ENCODE measurements around the gene OCEL1. TPM values are rescaled to one million over a fixed set of nuclear protein-coding genes. Genes with fewer than 3 reads are reported as not detected.

OCEL1 gene
- total RNA-seq, 1 donor from 2014 or later = 3.2 TPM

- DNase-seq (ENCODE audit: low read depth) (no peak), FAIRE-seq (no peak)
- no peak for TF ChIP-seq CTCF (IDR thresholded peaks at IDR 0.05; ENCODE audit: insufficient read depth, low read length, severe bottlenecking)
- no peaks in the 10 kb centered on the region for H3K27me3 ChIP-seq (ENCODE audit: control insufficient read depth, insufficient read depth, low read length)
- no peak overlapping the region for H3K4me3 ChIP-seq (ENCODE audit: low read depth, low read length)
- H3K36me3 ChIP-seq (ENCODE audit: control insufficient read depth, insufficient read depth, low read length) = no peaks in the 10 kb centered on the region
Observed at GRCh38 chr19:17259934-17260333, 33.9 kb downstream of the OCEL1 start.

DNA sequence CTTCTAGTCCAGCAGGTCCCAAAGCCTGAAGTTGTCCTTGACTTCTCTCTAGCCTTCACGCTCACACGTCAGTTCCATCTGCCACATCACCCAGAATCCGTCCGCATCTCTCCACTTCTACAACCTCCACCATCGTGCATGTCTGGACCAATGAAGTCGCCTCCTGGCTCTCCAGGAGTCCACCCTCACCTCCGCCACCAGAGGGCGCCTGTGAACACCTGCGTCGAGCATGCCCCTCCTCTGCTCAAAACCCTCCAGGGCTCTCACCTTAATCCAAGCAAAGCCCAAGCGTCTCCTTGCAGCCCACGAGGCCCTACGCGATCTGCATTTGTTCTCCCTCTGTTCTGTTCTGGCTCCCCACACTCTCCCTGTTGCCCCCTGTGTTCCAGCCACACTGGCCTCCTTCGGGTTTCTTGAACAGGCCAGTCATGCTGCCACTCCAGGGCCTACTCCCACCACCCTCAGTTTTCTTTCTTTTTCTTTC, 34.9 kb downstream of the OCEL1 start:
- TF ChIP-seq CTCF (IDR thresholded peaks at IDR 0.05; ENCODE audit: insufficient read depth, low read length, severe bottlenecking) = peak; percentile 99
- Histone ChIP-seq H3K36me3 (ENCODE audit: control insufficient read depth, insufficient read depth, low read length) (no peaks in the 10 kb centered on the region), H3K4me3 (ENCODE audit: low read depth, low read length) (no peak overlapping the region), H3K27me3 (ENCODE audit: control insufficient read depth, insufficient read depth, low read length) (no peaks in the 10 kb centered on the region)
- FAIRE-seq = no peak
- peak; percentile 67 for DNase-seq (ENCODE audit: low read depth)

- TF ChIP-seq CTCF (IDR thresholded peaks at IDR 0.05; ENCODE audit: insufficient read depth, low read length, severe bottlenecking) = no peak
- DNase-seq (ENCODE audit: low read depth) = no peak
- Histone ChIP-seq H3K4me3 (ENCODE audit: low read depth, low read length) (no peak overlapping the region), H3K27me3 (ENCODE audit: control insufficient read depth, insufficient read depth, low read length) (no peaks in the 10 kb centered on the region), H3K36me3 (ENCODE audit: control insufficient read depth, insufficient read depth, low read length) (no peaks in the 10 kb centered on the region)
- no peak for FAIRE-seq
Observed at GRCh38 chr19:17262557-17262956, 36.5 kb downstream of the OCEL1 start.

DNA sequence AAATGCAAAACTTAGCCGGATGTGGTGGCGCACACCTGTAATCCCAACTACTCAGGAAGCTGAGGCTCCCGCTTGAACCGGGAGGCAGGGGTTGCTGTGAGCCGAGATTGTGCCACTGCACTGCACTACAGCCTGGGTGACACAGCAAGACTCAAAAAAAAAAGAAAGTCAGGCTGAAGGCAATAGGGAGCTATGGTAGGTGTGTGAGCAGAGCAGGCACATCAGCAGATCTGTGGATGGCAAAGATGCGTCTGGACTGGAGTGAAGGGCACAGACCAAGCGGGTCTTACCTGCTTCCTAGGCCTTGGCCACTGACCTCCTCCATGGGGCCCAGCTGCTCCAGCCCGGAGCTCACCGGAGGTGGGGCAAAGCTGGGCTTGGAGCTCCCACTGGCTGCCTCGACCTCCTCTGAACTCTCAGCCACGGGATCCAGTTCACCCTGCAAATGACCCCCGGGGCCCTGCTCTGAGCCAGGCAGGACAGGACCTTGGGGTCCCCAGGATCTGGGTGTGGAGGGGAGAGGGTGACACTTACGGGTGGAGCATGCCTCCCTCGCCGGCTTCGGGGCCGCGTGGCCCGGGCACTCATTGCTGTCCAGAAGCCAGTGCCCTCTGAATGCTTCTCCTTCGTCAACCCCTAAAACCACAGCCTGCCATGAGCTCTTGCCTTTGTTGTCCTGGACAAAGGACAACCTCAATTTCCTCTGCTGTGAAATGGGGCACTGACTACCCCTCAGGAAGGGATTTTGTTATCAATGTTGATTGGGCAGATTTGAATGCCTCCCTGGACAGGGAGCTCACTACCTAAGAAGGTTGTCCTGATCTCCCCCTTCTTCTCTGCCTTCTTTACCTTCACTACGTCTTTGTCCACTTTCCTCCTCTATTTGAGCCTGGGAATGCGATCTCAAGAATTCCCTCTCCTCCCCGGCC, 38.0 kb downstream of the OCEL1 start:
- DNase-seq (ENCODE audit: low read depth) = no peak
- FAIRE-seq = no peak
- no peak overlapping the region for H3K4me3 ChIP-seq (ENCODE audit: low read depth, low read length)
- peaks cover 1% of the 10 kb centered on the region for H3K36me3 ChIP-seq (ENCODE audit: control insufficient read depth, insufficient read depth, low read length)
- no peak for TF ChIP-seq CTCF (IDR thresholded peaks at IDR 0.05; ENCODE audit: insufficient read depth, low read length, severe bottlenecking)
- H3K27me3 ChIP-seq (ENCODE audit: control insufficient read depth, insufficient read depth, low read length) = no peaks in the 10 kb centered on the region

DNA sequence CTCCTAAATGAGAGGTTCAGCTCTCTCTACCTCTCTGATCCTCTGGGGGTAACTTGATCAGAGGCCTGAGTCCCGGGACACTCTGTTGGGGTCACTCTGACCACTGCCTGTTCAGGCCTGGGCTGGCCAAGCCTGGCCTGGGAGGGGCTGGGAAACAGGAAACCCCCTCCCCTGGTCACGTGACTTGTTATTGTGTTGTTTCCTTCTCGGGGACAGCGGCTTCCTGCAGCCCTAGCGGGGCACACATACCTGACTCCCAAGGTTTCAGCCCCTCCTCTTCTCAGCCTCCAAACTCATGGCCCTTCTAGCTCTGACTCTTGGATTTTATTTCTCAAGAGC, 38.6 kb downstream of the OCEL1 start, which contains the start of gene USHBP1:
Gene USHBP1 (minus strand): TSS at position 105 of the 339 bp plus-strand sequence. CDS start 446 bp downstream, outside the sequence.
- no peak within 1 kb of the TSS for H3K4me3 ChIP-seq (ENCODE audit: low read depth, low read length)
- H3K36me3 ChIP-seq (ENCODE audit: control insufficient read depth, insufficient read depth, low read length) = peaks cover 3% of the 10 kb centered on the region
- no peak for DNase-seq (ENCODE audit: low read depth)
- no peaks in the 10 kb centered on the region for H3K27me3 ChIP-seq (ENCODE audit: control insufficient read depth, insufficient read depth, low read length)
- no peak for FAIRE-seq
- no peak for TF ChIP-seq CTCF (IDR thresholded peaks at IDR 0.05; ENCODE audit: insufficient read depth, low read length, severe bottlenecking)

Measured in bronchial epithelial cell (primary cell).